DMS53 treated with DMSO at 0.1 percent for 48 hours (cell line): ENCODE measurements around the gene FDX2.
A peak's percentile ranks its signal among the peaks of the same experiment; 100 is the strongest.

Experiments
- DNase-seq: peaks from one replicate; lab custom pipeline; 2025; ENCODE audit not compliant: unreplicated experiment; lab: John Stamatoyannopoulos, UW

Gene FDX2

GRCh38 chr19:10306327-10306726 is 9.5 kb downstream of the FDX2 start:
- no peak for DNase-seq

DNA sequence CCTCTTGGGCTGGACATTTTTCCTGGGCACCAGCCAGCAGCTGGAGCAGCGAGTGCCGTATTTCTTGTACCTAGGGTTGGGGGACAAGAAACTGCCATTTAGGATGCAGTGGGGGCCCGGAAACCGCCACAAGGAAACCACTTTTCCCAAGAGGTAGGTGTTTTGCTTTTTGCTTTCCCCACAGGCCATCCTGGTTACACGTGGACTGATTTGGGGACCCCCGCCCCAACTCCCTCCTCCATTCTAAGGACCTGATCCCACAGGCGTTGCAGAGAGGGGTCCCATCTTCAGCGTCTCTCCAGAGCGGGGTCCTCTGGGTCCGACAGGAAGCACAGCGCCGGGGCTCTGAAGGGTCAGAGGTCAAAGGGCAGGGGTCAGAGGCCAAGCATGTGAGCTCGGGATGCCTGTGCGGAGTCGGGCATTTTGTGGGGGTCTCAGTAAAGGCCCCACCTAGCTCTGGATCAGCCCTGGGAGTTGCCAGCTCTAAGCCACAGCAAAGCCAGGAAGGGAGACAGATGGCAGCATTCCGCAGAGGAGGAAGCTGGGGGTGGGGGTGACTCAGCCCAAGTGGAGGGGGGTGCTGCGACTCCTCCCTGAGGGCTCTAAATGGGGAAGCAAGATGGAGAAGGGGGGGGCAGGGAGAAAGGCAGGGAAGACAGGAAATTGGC is 10.5 kb downstream of the FDX2 start:
- DNase-seq = no peak

- no peak for DNase-seq
Observed at GRCh38 chr19:10299545-10300458, 16.0 kb downstream of the FDX2 start.

- DNase-seq = no peak
Observed at GRCh38 chr19:10295847-10296591, 19.8 kb downstream of the FDX2 start.

DNA sequence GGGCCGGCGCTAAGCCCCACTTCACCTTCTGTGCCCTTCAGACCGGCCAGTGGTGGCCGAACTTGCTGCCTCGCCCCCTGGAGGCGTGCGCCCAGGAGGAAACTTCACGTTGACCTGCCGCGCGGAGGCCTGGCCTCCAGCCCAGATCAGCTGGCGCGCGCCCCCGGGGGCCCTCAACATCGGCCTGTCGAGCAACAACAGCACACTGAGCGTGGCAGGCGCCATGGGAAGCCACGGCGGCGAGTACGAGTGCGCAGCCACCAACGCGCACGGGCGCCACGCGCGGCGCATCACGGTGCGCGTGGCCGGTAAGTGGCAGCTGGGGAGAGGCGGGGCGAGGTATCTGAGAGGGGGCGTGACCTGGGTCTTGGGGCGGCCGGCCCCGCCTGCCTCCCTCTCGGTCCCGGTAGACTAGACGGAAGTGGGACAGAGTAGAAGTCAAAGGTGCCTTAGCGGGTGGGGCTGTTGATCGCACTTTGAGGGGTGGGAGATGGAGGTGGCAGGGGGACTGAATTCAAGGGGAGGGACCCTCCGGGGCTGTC is 20.4 kb downstream of the FDX2 start:
- no peak for DNase-seq

DNA sequence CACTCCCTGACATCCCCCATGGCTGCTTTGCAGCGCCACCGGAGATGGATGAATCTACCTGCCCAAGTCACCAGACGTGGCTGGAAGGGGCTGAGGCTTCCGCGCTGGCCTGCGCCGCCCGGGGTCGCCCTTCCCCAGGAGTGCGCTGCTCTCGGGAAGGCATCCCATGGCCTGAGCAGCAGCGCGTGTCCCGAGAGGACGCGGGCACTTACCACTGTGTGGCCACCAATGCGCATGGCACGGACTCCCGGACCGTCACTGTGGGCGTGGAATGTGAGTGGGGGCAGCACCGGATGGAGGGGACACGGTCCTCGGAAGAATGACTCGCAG is 21.5 kb downstream of the FDX2 start:
- DNase-seq = no peak

DNA sequence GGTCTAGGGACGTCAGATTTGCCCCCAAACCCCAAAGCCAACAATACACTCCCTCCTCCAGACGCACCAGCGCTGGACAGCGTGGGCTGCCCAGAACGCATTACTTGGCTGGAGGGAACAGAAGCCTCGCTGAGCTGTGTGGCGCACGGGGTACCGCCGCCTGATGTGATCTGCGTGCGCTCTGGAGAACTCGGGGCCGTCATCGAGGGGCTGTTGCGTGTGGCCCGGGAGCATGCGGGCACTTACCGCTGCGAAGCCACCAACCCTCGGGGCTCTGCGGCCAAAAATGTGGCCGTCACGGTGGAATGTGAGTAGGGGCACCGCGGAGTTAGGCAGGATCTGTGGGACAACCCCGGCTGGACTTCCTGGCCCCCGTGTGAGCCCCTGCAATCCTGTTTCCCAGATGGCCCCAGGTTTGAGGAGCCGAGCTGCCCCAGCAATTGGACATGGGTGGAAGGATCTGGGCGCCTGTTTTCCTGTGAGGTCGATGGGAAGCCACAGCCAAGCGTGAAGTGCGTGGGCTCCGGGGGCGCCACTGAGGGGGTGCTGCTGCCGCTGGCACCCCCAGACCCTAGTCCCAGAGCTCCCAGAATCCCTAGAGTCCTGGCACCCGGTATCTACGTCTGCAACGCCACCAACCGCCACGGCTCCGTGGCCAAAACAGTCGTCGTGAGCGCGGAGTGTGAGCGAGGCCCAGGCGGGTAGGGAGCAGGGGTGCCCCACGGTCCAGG is 22.0 kb downstream of the FDX2 start:
- no peak for DNase-seq

GRCh38 chr19:10292789-10293636 is 22.8 kb downstream of the FDX2 start:
- no peak for DNase-seq

GRCh38 chr19:10292206-10292788 is 23.5 kb downstream of the FDX2 start:
- DNase-seq = peak; percentile 40

- no peak for DNase-seq
Observed at GRCh38 chr19:10291554-10292205, 24.1 kb downstream of the FDX2 start.

- peak; percentile 19 for DNase-seq
Observed at GRCh38 chr19:10290876-10291553, 24.8 kb downstream of the FDX2 start.

DNA sequence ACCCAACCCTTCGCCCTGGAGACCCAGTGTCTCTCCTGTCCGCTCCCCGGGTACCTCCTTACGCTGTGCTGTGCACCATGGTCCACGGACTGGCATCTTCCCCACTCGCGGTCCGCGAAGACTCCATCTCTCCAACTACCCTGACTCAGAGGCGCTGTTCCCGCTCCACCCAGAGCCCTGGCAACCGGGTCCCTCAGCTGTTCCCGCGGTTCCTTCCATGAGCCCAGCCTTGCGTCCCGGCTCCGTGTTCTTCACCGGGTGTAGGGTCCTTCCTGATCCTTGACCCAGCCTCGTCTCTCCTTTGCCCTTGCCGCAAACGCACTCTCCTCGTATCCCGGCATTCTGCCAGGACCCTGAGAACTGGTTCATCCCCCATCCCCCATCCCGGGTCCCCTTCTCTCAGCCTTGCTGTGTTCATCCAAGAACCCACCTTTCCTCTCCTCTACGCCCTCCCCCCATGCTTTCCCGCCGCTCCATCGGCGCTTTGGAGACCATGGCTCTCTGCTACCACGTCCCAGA is 25.4 kb downstream of the FDX2 start:
- no peak for DNase-seq

GRCh38 chr19:10289836-10290356 is 25.9 kb downstream of the FDX2 start, which contains the start of gene ICAM5:
TSS of gene ICAM5 (plus strand) at chr19:10289952. CDS start at chr19:10290044, 92 bp downstream.
- peak; percentile 12 for DNase-seq

GRCh38 chr19:10289167-10289835 is 26.5 kb downstream of the FDX2 start:
- peak; percentile 67 for DNase-seq

DNA sequence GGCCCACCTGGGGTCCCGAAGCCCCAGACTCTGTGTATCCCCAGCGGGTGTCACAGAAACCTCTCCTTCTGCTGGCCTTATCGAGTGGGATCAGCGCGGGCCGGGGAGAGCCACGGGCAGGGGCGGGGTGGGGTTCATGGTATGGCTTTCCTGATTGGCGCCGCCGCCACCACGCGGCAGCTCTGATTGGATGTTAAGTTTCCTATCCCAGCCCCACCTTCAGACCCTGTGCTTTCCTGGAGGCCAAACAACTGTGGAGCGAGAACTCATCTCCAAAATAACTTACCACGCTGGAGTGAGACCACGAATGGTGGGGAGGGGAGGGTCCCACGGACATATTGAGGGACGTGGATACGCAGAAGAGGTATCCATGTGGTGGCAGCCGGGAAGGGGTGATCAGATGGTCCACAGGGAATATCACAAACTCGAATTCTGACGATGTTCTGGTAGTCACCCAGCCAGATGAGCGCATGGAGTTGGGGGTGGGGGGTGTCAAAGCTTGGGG is 27.1 kb downstream of the FDX2 start:
- peak; percentile 56 for DNase-seq

- no peak for DNase-seq
Observed at GRCh38 chr19:10286803-10287737, 28.7 kb downstream of the FDX2 start, which contains the start of gene ICAM4. TSS of gene ICAM4 (plus strand) at chr19:10286955. CDS start at chr19:10287013, 58 bp downstream.
